ENCODE results near the gene FLNB. TPM values are rescaled to one million over a fixed set of nuclear protein-coding genes. Genes with fewer than 3 reads are reported as not detected.

The FLNB gene
- total RNA-seq, 4 donors from 2014 or later, result 82.5 to 192 (median 145) TPM

Other genes starting within 250 kb of the FLNB start
- gene DNASE1L3, start 202.6 kb downstream of the FLNB start, total RNA-seq, result 10 to 100 TPM in 1 of 4 donors, 1 to 10 TPM in 3; 1.1 to 20.5 (median 3.8) TPM
- 10 to 100 TPM; 19.2 to 31.0 (median 21.5) TPM for gene ABHD6, start 229.4 kb downstream of the FLNB start, total RNA-seq

Measured in omental fat pad (tissue), 4 donors.